H1 (cell line): ENCODE results near the gene RNASE13. TPM values are rescaled to one million over a fixed set of nuclear protein-coding genes. Genes with fewer than 3 reads are reported as not detected.

Experiments
- ASH2L ChIP-seq: fragments of 200-600, 300-600 bp; sonication (generic); IDR thresholded peaks from one replicate; pipeline ENCODE4 v1.7.1; 2017; ENCODE audit warnings: low read length
- BACH1 ChIP-seq: IDR thresholded peaks from 2 replicates; pipeline ENCODE4 v1.6.1; 2012; ENCODE audit warnings: low read length, improper control_type of control experiment
- CHD7 ChIP-seq: fragments of 300-600 bp; sonication (generic); IDR thresholded peaks from 2 replicates; pipeline ENCODE4 v1.7.1; 2012; ENCODE audit warnings: low read length, moderate library complexity, mild to moderate bottlenecking, inconsistent platforms; ENCODE audit not compliant: insufficient replicate concordance
- EP300 ChIP-seq, 2 experiments: IDR thresholded peaks; 1 replicate in 1 of 2; 2 replicates in 1 of 2; pipeline ENCODE4 v1.6.1; 2011 to 2012; ENCODE audit warnings: low read depth in 2 of 2, low read length in 2 of 2, mild to moderate bottlenecking in 2 of 2, borderline replicate concordance in 1 of 2, inconsistent platforms in 1 of 2, moderate library complexity in 1 of 2
- NANOG ChIP-seq: IDR thresholded peaks from 2 replicates; pipeline ENCODE4 v1.6.1; 2011; ENCODE audit warnings: low read length, low read depth, mild to moderate bottlenecking, inconsistent platforms; ENCODE audit not compliant: insufficient read depth, poor library complexity, severe bottlenecking
- TAF1 ChIP-seq: IDR thresholded peaks from 2 replicates; pipeline ENCODE4 v1.6.1; 2011; ENCODE audit warnings: mild to moderate bottlenecking, low read depth, low read length
- polyA plus RNA-seq, 7 experiments: library from polyadenylated mRNA; depleted of rRNA in 3 of 7; stranded (reverse) in 5 of 7; unstranded in 2 of 7; fragments of >200 nt in 5 of 7; fragments of 200-250 nt in 2 of 7; gene quantifications; 1 replicate in 5 of 7; 2 replicates in 1 of 7; 4 replicates in 1 of 7; pipeline versions ENCODE4 v1.2.1 to v1.2.3, GENCODE V29; 2011 to 2013; ENCODE audit warnings: missing spikeins in 2 of 7, mixed read lengths in 2 of 7
- total RNA-seq: library from RNA; stranded (reverse); fragmentation: NEBNext Ultra II Directional; extraction: Animal tissue kit (Norgen Biotek cat#: 25700); gene quantifications from 2 replicates; pipeline ENCODE4 v1.2.1, GENCODE V29; 2021

Gene RNASE13
- total and polyA plus RNA-seq, 2 of the 8 experiments (the other 6 are each of a cell fraction or from before 2014, with no cell fraction given), result not detected

- TF ChIP-seq NANOG (no peak), CHD7 (no peak), EP300 (IDR thresholded peaks at IDR 0.05; ENCODE audit: borderline replicate concordance in 1 of 2, low read depth in 2 of 2, low read length in 2 of 2) (no peak), ASH2L (no peak), BACH1 (no peak), TAF1 (no peak)
- TF ChIP-seq, all 59 proteins: peak for 0
Measured at GRCh38 chr14:21043387-21043973, 8.9 kb upstream of the RNASE13 start (continued).
